GM20431 (cell line): ENCODE measurements around the gene CHAF1A.

ENCODE experiments used
- in situ Hi-C: fragments of 300-500 bp; cut with MseI, MboI; formaldehyde crosslinking; loops from one replicate; pipeline ENCODE4 v1.15.0; 2020; ENCODE audit warnings: low sequenced_read_pairs; ENCODE audit not compliant: unreplicated experiment

CHAF1A gene

DNA sequence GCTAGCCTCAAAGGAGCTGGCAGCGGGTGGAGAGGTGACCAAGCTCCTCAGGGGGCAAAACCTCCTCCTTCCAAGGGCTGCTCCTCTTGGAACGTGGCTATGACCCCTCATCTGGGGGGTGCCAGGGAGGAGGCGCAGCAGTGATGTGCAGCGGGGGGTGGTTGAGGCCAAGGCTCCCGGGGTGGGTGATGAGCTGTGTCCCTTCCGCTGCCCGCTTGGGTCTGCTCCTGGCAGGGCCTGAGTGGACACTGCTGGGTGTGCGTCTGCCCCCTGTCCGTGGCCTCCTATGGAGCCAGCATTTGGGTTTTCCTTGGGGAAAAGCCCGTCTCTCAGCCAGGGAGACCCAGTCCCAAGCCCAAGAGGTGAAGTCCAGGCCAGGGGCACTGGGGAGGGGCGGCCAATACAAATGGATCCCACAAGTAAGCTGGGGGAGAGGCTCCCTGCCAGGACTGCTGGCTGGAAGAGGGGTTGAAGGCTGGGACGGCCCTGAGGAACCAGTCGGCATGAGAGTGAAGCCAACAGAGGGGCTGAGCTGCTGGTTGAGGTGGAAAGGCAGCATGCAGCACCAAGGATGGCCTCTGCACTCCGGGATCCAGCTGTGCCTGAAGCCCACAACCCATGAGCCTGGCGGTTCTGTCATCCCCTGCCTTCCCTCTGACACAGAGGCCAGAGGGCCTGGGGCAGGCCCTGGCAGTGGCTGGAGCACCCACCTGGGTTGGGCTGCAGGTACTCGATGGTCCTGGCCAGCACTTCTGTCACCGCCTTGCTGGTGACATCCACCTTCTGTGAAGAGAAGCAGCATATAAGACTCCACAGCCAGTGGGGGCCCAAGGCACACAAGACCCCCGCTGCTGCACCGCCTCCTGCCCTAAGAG, 36.4 kb upstream of the CHAF1A start:
- in situ Hi-C loops, result no loop called here

DNA sequence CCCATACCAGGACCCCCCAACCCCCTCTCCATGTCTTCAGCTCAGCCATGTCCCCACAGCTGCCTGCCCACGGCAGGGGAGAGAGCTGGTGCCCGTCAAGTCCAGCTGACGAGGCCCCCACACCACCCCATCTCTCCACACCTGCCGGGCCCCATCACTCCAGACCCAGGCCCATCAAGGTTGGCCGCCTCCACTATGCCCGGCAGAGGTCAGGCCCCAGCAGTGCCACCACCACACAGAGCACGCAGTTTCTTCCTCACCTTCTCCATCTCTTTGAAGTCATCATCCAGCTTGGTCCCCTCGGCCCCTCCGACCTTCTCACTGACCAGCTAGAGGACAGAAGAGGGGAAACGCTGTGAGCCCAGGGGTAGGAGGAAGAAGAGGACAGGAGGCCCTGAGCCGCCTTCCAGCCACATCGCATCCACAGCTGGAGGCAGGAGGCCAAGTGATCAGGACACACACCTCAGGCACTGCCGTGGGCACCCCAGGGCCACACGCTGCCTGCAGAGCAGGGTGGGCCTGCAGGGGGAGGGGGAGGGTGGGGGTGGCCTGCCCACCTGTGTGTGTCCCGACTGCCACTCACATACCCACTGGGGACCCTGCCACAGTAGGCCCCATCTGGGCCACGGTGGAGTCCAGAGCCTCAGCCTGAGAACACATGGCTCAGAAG, 35.6 kb upstream of the CHAF1A start:
- in situ Hi-C loops, result no loop called here

DNA sequence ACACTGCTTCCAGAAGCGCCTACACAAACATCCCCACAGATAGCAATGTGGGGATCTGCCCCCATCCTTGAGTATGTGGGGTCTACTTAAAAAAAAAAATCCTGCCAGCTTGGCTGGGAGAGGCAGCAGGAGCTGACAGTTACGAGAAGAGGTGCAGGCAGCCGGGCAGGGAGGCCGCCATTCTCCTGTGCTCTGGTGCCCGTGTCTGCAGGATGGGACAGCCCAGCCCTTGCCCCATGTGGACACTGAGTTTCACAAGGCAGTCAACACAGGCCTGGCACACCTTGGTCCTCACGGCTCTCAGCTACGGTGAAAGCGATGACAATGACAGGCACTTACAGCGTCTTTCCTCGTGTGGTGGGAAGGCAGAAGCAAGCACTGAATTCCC, 35.1 kb upstream of the CHAF1A start:
- in situ Hi-C loops, result no loop called here

DNA sequence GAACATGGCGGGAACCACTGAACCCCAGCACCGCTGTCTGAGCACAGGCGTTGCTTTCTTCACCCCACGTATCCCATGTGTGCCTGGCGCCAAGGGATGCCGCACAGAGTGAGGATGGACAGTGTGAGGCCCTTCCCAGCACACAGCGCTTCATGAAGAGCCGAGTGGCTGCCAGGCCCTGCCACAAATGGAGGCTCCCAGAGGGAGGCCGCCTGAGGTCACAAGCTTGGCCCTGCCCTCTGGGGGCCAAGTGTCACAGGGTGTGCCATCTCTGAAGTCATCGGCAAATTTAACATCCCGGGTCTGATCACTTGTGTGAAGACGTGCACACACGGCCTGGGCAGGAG, 34.7 kb upstream of the CHAF1A start:
- in situ Hi-C loops, result no loop called here

DNA sequence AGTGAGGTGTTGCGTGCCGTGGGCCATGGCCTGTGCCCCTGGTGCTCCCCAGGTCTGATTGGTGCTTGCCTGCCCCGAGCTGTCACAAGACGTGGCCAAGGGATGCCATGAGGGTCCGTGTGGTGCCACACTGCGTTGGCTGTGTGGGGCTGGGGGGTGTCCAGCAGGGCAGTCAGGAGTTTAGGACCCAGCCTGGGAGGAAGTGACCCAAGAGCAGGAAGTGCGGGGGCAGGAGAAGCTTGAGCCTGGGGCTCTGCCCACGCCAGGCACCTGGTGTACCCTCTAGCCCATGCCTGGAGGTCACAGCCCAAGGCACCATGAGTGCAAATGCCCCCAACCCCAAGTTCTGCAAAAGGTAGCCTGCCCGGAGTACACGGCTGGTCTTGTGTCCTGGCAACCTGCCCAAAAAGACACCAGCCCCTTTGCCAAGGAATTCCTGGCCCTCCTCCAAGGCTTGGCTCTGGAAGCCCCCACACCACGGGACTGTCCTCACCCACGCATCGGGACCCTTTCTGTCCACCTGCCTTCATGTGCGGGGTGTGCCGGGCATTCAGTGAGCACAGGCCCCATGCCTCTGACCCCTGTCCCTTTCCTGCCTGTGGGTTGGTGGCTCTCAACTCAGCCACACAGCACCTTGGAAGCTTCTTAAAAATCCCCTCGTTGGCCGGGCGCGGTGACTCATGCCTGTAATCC, 34.2 kb upstream of the CHAF1A start:
- in situ Hi-C loops, result no loop called here

GRCh38 chr19:4369109-4369887, 33.1 kb upstream of the CHAF1A start:
- in situ Hi-C loops, result no loop called here

DNA sequence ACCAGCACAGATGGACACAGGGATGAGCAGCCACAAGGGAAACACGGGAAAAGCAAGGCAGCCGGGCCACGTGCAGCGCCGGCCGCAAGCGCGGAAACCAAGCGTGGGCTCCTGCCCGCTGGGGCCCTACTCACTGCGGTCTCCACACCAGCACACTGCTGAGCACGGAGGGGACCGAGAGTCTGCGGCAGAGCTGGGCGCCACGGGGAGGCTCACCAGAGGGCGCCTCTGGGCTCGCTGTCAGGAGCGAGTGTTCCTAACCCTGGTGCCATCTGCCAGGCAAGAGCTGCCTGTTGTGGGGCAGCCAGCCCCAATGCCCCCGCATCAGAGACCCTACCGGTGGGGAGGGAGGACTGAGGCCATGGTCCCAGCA, 32.6 kb upstream of the CHAF1A start:
- in situ Hi-C loops, result no loop called here

DNA sequence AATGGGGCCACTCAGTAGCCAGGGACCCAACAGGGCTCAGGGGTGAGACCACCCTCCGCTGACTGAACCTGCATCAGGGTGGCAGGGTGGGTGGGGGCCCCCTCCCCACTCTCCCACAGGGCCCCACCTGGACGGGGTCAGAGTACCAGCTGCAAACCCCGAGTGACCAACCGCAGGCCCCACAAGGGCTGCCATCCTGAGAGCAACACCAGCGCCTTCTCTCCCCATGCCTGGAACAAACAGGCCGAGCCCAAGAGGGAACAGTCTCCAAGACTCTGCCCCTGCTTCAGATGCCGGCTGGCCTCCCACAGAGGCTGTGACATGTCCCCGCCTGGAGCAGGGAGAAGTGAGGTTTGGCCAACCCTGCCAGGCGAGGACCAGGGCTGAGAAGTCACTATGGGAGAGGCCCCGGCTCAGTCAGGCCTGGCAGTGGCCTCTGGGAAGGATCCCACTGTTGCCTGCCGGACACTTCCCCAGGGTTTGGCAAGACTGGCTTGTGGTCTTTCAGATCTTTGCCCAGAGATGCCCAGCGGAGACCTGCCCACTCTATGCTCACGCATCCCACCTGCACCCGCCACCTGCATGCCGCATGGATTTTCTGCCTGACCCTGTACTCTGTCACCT, 31.9 kb upstream of the CHAF1A start:
- in situ Hi-C loops, result no loop called here

DNA sequence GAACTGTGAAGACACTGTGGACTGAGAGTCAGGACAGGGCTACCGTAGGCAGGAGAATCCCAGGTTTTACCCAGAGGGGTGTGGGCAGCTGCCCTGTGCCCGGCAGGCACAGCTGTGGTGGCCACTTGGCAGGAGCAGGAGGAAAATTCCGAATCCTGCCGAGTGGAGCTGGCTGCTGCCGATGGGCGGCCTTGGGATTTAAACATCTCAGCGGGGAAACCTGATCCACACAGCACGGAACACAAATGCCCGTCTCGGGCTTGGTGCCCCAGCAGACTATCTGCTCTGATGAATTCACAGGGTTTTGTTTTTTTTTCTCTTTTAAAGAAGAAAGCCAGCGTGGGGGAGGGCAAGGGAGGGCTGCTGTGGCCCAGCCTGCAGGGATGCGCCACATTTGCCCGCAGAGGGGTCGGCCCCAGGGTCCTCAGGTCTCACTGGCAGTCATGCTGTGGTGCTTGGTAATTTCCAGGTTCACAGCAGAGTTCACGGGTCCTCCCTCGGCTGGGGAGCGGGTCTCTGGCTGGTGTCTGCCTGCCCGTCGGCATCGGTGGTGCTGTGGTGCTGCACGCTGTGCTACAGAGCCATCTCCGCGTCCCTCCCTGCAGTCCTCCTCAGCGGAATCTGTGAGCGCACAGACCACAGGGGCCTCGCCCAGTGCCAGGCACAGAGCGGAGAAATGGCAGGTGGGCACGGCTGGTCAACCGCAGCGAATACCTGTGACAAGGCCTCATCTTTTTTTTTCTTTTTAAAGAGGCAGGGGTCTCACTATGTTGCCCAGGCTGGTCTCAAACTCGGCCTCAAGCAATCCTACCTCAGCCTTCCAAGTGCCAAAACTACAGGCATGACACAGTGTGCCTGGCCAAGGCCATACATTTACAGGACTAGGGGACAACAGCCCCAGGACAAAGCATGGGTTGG, 30.9 kb upstream of the CHAF1A start:
- in situ Hi-C loops, result no loop called here

DNA sequence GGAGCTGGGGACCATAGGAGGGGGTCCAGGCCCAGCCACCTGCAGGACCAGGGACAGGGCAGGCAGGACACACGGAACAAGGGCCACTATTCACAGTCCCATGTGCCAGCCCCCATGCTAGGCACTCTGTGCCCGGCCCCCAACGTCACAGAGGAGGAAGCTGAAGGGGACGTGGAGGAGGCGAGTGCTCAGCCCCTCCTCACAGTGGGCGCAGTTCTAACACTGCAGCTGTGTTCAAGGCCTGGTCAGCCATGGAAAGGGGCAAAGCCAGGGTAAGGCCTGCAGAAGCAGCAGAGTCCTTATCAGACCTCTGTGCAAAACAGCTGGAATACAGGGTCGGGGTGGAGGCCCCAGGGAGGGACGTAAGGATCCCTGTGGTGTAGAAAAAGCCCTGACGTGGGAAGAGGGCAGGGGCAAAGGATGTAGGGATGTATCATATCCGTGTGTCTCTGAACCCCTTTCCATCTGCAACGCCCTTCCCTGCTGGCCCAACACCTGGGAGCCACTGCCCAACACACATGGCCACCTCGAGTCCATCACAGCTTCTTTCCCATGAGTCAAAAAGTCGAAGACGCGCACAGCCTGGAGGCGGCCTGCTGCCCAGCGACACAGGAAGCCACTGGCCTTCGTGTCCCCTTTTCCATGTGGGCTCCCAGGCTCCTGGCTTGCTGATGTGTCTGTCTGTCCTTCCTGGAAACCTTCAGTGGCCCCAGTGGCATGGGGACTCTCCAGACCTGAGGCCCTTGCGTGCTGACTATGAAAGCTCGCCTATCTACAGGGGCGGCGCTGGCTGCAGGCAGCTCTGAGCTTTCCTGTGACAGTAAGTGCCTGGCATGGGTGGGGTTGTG, 30.1 kb upstream of the CHAF1A start:
- in situ Hi-C loops, result no loop called here

DNA sequence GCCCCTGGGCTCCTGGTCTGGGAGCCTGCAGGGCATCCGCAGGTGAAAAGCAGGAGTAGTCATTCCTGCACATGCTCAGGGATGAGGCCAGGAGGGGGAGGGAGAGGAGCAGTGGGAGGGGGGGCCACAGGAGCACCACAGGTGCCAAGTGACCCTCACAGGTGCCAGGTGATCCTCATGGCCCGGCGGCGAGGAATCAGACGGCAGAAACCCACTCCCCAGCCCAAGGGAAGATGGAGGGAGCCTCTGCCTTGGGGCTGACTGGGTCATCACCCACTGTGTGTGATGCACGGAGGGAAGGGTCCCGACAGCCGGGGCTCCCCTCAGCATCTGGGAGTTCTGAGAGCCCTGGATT, 29.4 kb upstream of the CHAF1A start:
- in situ Hi-C loops, result no loop called here

- in situ Hi-C loops, result no loop called here
Measured at GRCh38 chr19:4373601-4374497, 28.6 kb upstream of the CHAF1A start.

GRCh38 chr19:4374498-4375163, 27.8 kb upstream of the CHAF1A start:
- in situ Hi-C loops, result no loop called here

DNA sequence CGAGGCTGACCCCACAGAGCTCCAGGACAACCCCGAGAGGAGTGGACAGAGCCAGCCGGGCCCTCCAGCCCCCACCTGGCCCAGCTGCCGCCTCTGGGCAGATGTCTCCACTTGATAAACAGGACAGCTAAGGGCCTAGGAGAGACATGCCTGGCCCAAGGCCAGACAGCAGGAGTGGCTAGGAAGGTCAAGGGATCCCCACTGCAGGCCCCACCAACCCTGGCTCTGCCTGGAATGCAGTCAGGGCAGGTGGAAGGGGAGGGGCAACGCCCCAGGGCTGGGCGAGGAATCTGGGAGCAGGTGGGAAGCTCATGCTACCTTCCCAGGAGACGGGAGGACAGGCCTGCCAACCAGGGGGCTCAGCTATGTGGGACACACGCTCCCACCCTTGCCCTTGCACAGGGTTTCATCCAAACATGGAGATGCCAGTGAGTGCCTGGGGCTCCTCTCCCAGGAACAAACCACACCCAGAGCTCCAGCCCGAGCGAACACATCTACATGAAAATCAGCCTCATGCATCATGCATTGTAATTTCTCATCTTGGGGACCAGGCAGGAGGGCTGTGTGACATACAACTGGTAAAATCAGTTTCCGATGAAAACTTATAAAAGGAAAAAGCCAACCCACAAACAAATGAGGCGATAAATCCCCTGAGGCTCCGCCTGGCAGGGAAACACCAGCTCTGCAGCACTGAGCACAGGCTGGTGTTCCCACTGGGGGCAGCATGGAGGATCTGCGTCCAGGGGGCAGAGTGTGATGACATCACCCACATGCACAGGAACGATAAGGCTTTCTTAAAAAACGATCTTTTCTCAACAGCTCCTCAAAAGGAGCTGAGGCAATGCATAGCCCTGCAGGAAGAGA, 27.0 kb upstream of the CHAF1A start:
- in situ Hi-C loops, result no loop called here

GRCh38 chr19:4376028-4376670, 26.3 kb upstream of the CHAF1A start:
- in situ Hi-C loops, result no loop called here

DNA sequence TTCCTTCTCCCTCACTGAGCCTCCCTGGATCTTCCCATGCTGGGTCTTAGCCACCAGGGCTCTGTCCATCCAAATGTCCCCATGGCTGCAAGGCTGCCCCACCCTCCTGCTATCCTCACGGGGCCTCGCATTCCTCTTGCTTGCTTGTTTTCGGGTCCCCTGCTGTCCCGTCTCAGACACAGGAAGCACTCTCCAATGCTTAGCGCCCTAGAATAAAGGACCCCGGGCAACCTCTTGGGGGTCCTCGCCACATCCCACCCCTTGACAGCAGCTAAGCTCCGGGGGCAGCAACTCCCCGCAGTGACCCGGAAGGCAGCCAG, 25.8 kb upstream of the CHAF1A start:
- in situ Hi-C loops, result no loop called here
